OCI-M2 (cell line): ENCODE measurements around the gene DRD3.

Source experiments
- DNase-seq: peaks from one replicate; lab custom pipeline; 2025; ENCODE audit not compliant: unreplicated experiment; lab: John Stamatoyannopoulos, UW

The DRD3 gene

DNA sequence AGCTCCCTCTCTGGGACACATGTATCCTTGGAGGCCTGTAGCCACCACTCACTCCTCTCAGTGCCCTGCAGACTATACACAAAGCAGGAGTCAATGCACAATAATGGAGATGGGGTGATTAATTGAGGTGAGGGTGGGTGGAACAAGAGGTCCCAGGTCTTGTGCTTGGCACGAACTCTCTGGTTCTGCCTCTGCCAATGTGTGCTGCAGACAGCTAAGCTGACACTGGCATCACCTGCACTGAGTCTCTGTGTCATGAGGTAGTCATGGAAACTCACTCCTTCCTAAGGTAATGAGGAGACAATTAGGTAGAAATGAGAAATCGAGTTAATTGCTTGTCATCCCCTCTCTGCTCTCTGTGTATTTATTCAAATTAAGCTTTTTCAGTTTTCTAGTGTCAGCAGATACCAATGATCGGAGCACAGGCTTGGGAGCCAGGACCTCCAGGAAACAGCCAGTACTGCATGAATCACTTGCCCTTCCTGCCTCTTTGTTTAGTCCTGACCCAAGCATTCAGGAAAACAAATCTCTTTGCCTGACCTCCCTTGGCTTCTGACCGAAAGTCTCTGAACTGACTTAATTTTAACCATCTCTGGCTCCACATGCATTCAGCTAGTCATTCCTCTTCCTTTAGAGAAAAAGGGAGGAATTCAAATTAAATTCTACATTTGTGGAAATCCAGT is 56.7 kb downstream of the DRD3 start:
- no peak for DNase-seq

DNA sequence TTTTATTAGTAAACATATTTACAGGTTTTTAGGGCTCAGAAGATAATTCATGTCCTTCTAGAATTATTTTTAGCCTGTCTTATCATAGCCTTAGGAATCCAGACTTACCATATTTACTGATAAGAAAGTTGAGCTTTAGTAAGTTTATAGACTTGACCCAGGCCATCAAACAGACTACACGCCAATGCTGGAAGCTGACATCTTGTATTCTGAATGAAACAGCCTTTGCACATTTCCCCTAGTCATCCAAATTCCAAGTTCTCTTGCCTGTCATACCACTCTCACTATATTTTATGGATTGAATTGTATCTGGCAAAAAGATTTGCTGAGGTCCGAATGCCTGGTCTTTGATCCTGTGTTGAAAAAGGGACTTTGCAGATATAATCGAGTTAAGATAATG is 58.6 kb downstream of the DRD3 start:
- DNase-seq, result no peak

DNA sequence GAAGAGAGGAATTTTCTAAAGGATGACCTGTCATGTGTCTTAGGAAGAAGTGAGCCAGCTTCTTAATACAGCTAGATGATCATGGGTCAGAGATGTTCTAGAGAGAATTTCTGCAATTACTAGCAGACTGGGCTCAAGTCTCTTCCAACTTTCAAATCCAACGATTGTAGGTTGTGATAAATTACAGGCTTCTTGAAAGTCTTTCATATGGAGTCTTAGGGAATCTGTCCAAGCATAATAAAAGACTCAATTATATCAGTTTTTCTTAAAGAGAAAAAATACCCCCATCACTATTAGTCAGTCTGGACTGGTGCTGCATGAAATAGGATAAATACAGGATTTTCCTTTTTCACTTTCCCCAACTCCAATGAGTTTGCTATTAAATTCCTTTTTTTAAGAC is 59.1 kb downstream of the DRD3 start:
- no peak for DNase-seq

DNA sequence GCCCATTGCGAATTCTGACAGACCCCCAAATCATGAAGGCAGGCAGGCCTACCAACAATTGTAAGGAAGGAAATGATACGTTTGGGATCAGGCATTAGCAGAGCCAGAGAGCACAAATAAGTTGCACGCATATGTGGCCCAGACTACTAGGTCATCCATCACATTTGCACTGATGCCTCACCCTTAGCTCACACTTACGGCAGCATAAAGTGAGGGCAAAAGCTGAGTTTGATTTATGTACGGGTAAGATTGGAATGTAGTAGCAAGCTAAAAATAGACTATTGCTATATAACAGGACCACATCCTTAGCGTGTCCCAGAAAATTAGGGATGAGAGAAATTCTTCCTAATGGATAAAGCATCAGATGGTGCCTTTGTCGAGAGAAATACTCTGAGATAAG is 63.7 kb downstream of the DRD3 start:
- DNase-seq, result no peak

DNA sequence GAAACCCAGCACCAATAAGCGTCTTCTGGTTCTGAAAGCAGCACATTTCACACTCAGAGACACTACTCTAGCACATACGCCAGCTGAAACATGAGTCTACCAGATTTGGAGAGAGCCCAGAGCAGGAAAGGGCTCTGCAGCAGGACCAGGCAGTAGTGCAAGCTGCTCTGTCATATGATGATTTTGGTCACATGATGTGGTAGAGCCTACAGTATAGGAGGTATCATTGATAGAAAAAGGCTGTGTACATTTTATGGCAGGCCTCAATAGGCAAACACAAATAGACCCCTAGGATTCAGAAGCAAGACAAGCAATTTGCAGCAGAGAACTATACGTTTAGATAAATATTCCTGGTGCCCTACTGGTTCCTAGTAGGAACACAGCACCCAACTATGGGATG is 64.1 kb downstream of the DRD3 start:
- no peak for DNase-seq

DNA sequence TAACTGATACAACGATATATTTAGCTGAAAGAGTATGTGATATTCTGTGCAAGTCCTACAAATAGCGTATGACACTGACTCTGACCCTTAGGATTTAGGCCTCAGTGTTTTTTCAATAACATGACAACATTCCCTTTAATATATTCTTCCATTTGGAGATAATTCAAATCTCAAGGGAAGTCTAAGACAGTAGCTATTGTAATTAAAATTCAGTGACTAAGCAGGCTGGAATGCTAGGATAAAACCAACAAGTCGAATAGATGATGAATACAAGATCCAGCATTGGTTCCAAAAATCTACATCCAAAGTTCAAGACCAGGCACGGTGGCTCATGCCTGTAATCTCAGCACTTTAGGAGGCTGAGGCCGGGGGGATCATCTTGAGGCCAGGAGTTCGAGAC is 66.2 kb downstream of the DRD3 start:
- no peak for DNase-seq

DNA sequence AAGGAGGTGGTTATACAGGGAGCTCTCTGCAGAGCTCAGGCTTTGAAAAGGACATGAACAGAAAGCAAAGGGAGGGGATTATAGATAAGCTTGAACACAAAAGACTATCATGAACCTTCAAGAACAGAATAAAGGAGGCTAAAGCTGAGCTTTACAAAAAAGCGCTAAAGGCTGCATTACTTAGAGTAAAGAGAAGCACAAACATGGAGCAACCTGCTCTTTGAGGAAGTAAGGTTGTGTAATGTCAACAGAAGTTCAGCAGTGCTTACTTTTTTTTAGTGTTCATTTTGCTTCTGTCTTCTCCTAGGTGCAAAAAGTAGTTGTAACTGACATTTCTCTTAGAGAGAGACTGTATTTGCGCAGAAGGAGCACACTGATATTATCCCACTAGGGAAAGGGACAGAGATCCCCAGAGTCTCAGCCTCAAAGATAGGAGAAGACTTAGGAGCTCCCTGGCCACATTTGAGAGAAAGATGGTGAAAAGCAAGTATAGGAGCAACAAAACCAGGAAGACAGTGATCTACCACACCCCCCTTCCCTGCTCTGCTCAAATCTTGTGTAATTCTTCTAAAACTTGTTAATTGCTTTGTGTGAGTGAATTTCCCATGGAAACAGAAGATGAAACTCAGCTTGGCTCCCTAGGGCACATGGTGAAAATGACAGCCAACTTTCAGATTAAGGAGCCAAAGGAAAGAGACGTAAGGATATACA is 67.6 kb downstream of the DRD3 start:
- no peak for DNase-seq

DNA sequence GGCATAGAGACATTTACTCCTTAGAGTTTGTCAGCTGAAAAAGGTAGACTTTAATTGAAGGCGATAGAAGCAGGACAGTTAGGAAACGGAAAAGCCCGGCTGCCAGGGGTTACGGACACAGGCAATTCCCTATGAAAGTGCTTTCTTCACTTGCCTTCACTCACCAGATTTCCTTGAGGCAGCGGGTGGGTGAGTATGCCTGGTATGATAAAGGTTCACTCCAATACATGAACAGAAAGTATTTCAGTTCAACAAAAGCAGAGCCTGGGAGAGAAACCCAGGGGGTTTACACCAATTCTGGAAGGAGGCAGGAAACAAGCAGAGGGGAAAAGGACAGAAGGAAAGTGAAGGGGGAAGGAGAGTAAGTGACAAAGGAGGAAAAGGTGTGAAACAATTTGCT is 68.4 kb downstream of the DRD3 start:
- DNase-seq, result no peak

DNA sequence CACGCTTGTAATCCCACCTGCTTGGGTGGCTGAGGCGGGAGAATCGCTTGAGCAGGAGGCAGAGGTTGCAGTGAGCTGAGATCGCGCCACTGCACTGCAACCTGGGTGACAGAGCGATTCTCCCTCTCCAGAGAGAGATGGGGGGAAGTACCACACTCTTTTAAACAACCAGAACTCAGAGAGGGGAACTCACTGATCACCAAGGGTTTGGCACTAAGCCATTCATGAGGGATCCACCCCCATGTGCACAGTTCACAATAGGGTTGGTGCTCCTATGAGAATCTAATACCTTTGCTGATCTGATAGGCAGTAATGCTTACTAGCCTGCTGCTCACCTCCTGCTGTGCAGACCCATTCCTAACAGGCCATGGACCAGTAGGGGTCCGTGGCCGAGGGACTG is 70.7 kb downstream of the DRD3 start:
- DNase-seq, result no peak

DNA sequence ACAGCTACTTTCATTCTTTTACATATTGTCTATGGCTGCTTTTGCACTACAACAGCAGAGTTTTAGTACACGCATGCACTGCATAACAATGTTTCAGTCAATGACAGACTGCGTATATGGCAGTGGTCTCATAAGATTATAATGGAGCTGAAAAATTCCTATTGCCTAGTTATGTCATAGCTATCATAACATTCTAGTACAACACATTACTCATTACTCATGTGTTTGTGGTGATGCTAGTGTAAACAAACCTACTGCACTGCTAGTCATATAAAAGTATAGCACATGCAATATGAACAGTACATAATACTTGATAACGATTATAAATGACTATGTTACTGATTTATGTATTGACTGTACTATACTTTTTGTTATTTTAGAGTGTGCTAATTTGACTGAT is 74.4 kb downstream of the DRD3 start:
- DNase-seq, result no peak

DNA sequence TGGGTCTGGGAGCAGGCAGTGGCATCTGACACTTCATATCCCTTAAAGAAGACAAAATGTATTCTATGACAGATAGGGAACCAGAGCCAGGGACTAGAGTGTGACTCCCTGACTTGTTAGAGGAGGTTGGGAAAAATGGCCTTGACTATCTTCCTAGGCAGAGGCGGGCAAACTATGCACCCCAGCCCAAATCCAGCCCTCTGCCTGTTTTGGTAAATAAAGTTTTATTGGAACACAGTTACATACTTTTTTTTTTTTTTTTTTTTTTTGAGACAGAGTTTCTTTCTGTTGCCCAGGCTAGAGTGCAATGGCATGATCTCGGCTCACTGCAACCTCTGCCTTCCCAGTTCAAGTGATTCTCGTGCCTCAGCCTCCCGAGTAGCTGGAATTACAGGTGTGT is 75.0 kb downstream of the DRD3 start:
- DNase-seq, result no peak

DNA sequence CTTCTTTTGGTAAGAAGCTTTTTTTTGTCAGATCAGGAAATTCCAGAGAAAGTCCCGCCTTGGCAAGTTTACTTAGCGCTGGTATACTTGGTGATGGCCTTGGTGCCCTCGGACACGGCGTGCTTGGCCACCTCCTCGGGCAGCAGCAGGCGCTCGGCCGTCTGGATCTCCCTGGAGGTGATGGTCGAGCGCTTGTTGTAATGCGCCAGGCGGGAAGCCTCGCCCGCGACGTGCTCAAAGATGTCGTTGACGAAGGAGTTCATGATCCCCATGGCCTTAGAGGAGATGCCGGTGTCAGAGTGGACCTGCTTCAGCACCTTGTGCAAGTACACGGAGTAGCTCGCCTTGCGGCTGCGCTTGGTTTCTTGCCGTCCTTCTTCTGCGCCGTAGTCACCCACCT is 75.7 kb downstream of the DRD3 start:
- DNase-seq, result no peak

DNA sequence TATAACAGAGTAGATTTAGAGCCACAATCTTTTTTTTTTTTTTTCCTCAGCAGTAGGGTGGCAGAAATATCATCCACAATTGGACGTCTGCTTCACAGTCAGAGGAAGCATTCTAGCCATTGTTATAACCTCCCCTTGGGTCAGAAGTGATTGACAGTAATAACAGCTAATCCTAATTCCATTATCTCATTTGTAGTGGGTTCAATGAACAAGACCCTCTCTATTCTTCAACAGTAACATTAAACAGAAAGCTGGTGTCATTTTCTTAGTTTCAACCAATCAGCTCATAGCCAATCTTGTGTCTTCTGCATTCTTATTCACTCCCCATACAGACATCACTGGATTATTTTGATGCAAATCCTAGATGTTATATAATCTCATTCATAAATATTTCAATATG is 77.8 kb downstream of the DRD3 start:
- no peak for DNase-seq

DNA sequence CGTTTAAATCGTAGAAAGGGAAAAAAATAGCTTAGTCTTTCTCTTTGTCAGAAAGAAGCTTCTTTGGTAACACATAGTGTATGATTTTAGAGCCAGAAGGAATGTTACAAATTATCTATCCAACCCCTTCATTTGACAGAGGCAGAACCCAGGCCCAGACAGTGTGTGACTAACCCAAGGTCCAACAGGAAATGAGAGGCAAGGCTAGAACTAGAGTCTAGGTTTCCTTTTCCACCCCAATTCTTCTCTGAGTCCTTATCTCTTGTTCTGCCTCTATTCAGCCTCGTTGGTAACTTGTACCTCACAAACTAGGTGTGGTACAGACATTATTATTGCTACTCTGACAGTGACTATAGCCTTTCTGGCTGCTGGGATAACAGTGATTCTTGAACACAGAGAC is 83.1 kb downstream of the DRD3 start:
- DNase-seq, result no peak

DNA sequence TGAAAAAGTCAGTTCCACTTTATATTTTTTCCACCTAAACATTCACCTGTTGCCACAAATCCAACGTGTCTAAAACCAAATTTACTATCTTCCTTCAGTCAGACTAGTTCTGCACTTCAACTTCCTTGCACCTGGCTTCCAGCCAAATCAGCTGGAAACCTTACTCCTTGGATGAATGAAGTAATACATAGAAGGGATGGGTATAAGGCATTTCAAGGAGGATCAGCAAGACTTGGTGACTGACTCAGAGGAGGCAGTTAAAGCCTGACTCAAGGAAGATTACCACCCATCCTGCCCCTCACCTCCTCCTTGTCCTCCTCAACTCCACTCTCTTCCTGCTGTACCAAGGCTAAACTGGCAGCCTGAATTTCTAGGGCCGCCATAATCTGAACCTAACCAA is 85.3 kb downstream of the DRD3 start:
- no peak for DNase-seq

DNA sequence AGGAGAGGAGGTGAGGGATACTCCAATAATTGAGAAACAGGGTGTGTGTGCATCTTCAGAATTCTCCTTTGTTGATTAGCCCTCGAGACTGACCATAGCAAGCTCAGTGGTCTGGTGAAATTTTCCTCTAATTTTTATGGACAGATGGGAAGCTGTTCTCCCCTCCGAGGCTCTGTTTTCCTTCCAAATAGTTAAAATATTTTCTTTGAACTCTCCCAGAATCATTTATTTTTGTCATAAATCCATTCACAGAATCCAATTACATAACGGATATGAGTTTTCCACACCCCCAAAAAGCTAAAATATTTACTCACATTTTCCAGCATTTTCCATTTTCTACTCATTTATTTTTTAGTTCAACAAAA is 85.9 kb downstream of the DRD3 start:
- DNase-seq, result no peak

DNA sequence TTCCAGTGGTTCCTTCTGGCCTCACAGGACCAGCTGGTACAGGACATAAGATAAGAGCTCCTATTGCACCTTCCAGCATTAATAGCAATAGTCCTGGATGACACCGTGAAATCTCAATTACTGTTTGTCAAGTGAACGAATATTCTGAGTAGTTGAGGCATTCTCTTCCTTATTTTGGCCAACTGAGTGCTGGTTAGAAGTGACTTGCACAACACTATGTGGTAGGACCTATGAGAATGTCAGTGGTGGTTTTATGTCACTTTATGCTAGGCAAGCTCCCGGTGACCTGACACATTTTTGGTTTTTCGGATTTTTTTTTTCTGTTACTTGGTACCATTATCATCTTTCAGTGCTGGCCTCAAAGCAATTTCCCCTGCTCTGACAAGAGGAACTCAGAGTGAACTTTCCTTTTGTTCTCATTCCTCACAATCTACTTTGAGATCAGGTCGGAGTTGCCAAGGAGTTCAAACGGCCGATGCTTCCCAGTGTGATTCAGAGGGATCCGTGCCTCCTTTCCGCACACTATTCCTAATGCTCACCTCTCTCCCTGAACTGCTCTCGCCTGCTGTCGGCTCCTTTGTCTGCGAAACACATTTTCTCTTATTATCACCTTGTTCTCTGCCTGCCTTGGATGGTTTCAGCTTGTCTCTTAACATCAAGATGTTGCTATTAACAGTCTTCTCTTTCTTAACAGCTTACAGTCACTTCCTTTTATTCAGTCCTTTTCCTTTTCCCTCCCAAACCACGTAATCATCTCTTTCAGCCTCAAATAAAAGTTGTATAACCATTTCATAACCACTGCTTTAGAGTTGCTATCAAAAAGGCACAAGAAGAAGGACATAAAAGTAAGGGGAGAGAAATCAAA is 86.5 kb downstream of the DRD3 start:
- no peak for DNase-seq

DNA sequence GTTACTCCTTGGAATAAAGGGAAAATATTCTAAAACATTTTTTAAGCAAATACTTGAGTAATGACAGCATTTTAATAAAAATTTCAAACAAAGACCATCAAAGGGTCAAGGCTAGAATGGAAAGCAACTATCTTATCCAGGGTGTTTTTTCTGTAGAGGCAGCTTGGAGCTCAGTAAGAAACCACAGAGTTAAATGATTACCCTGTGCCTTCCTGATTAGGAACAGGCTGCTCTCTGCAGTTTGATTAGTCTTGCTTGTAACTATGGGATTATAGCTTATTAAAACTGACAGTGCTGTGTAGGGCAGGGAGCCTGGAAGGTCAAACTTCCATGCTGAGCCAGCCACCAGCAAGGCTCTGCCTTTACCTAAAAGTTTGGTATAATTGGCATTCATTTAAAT is 89.2 kb downstream of the DRD3 start:
- DNase-seq, result no peak

DNA sequence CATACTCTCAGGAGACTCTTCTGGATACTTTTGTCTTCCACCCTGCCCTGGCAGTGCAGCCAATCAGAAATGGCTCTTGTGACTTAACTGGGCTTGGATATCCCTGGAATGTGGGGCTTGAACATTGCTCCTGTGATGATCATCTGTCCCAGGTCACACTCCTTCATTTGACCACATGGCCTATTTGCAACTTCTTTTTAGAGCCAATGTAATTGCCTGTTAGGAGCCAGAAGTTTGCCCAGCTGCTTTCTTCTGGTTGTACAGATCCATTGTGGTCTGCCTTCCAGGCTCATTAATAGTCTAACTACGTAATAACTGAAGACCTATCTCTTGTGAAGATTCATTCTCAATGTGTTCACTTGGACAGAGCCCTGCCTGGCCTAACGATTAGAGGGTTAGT is 92.5 kb downstream of the DRD3 start:
- DNase-seq, result no peak

DNA sequence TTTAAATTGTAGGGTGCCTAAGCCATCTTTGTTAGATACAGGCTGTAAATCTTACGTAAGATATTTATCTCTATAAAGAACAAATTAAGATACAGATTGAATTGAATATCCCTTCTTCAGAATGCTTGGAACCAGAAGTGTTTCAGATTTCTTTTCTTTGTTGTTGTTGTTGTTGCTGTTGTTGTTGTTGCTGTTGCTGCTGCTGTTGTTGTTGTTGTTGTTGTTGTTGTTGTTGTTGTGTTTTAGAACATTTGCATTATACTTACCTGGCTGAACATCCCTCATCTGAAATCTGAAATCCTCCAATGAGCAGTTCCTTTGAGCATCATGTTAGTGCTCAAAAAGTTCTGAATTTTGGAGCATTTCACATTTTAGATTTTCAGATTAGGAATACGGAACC is 95.7 kb downstream of the DRD3 start:
- DNase-seq, result no peak

DNA sequence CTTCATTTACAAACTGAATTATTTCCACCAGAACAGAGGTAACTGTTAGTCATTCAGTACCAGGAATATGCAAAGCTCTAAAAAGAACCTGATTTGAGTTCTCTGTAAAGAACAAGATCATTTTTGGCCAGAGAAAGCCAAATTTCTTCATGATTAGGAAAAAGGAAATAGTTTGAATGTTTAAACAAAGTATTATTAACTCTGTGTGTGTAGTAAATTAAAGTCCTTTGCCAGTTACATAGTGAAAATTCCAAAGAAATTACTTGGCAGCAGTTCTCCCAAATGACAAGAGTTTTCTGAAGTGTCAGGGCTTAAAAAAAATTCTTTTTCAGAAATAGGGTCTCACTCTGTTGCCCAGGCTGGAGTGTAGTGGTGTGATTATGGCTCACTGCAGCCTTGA is 97.8 kb downstream of the DRD3 start:
- DNase-seq, result no peak

DNA sequence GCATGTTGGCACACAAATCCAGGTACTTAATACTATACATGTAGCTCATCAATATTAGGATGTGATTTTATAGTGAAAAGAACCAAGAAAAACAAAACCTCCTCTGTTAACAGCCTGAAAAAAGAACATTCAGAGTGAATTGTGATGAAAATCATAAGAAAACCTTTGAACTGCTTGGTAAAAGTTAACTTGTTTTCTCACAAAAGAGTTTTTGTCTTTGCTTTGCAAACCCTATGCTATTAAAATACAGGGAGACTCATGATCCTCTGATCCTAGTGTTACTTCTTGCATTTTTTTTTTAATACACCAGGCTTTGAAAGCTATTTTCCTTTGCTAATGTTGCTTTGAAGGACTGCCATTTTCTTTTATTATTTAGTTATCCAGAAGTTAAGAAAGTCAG is 98.7 kb downstream of the DRD3 start:
- DNase-seq, result no peak
